DND-41 (cell line): ENCODE data around the gene DDB1.
A peak's percentile ranks its signal among the peaks of the same experiment; 100 is the strongest.

Experiments
- ATAC-seq: fragments of 200-7000 bp; cut with Tn5 transposase; 3 replicates; pipeline ENCODE4 v1.9.1; 2021; ENCODE audit warnings: low read depth; ENCODE audit not compliant: insufficient read depth
- DNase-seq: peaks from one replicate; pipeline ENCODE4 v3.0.0-alpha.2; 2020
- H2AFZ ChIP-seq: 2 replicates; pipeline ENCODE4 v1.6.0; 2012; ENCODE audit warnings: low read depth, low read length
- H3K27ac ChIP-seq: 2 replicates; pipeline ENCODE4 v1.5.1; 2012; ENCODE audit warnings: low read length, inconsistent platforms
- H3K27me3 ChIP-seq: fragments of 200-600 bp; sonication (generic); 2 replicates; pipeline ENCODE4 v1.6.0; 2012; ENCODE audit warnings: low read length, mild to moderate bottlenecking, inconsistent platforms; ENCODE audit not compliant: insufficient read depth, poor library complexity
- H3K36me3 ChIP-seq: 2 replicates; pipeline ENCODE4 v1.5.1; 2012; ENCODE audit warnings: low read length, inconsistent platforms; ENCODE audit not compliant: insufficient read depth
- H3K4me1 ChIP-seq: 2 replicates; pipeline ENCODE4 v1.5.1; 2012; ENCODE audit warnings: mild to moderate bottlenecking, low read length; ENCODE audit not compliant: insufficient read depth
- H3K4me2 ChIP-seq: 2 replicates; pipeline ENCODE4 v1.6.0; 2012; ENCODE audit warnings: mild to moderate bottlenecking, moderate library complexity, low read length, inconsistent platforms; ENCODE audit not compliant: insufficient read depth
- H3K4me3 ChIP-seq, 2 experiments: fragments of 200-600 bp in 1 of 2; shearing (Covaris generic) in 1 of 2; 2 replicates each; pipeline ENCODE4 v1.5.1; 2012 to 2016; ENCODE audit warnings: inconsistent platforms in 2 of 2, low read length in 2 of 2, mild to moderate bottlenecking in 2 of 2, low read depth in 1 of 2, moderate library complexity in 1 of 2
- H3K79me2 ChIP-seq: 2 replicates; pipeline ENCODE4 v1.6.0; 2012; ENCODE audit warnings: low read length, inconsistent platforms; ENCODE audit not compliant: insufficient read depth
- H3K9ac ChIP-seq: 2 replicates; pipeline ENCODE4 v1.6.0; 2012; ENCODE audit warnings: low read depth, mild to moderate bottlenecking, inconsistent platforms, low read length, moderate library complexity
- H3K9me3 ChIP-seq: 2 replicates; pipeline ENCODE4 v1.5.1; 2012; ENCODE audit warnings: low read length, moderate library complexity, mild to moderate bottlenecking, inconsistent platforms; ENCODE audit not compliant: insufficient read depth, severe bottlenecking
- H4K20me1 ChIP-seq: 2 replicates; pipeline ENCODE4 v1.6.0; 2012; ENCODE audit warnings: low read length; ENCODE audit not compliant: insufficient read depth
- EZH2 ChIP-seq: IDR thresholded peaks from 3 replicates; pipeline ENCODE4 v1.6.1; 2012; ENCODE audit warnings: borderline replicate concordance, low read depth, mild to moderate bottlenecking, moderate library complexity, low read length, inconsistent platforms; ENCODE audit not compliant: severe bottlenecking
- TF ChIP-seq, protein P1 (sequence below): IDR thresholded peaks from 2 replicates; pipeline ENCODE4 v1.5.1; 2012; ENCODE audit warnings: borderline replicate concordance, low read length, moderate library complexity, mild to moderate bottlenecking; ENCODE audit not compliant: poor library complexity, severe bottlenecking; ENCODE audit errors: extremely low read depth

The DDB1 gene

DNA sequence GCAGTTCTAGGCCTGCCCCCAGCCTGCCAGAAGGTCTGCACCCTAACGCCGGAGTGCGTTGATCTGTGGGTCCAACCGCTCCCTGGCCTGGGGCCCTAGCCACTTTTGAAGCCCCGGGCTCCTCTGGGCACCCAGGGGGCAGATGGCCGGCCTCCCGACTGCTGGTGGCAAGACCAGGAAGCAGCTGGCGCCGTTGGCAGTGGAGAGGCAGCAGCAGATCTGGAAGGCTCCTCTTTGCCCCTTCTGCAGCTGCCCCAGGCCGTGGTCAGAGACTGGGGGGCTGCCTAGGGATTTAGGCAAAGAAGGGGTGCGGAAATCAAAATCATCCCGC lies 37.3 kb downstream of the DDB1 start:
- Histone ChIP-seq H3K27ac (no peak overlapping the region), H3K36me3 (peaks cover 26% of the 10 kb centered on the region), H3K79me2 (no peaks in the 10 kb centered on the region), H3K27me3 (peaks cover 24% of the 10 kb centered on the region), H2AFZ (no peak overlapping the region), H3K9me3 (no peaks in the 10 kb centered on the region), H3K4me1 (peaks cover 25% of the 10 kb centered on the region), H3K4me3 (peak overlapping the region in 1 of 2 experiments; percentile 57; a peak in 1 of 4 replicates), H3K4me2 (peak overlapping the region; percentile 79), H4K20me1 (peaks cover 18% of the 10 kb centered on the region), H3K9ac (peak overlapping the region; percentile 55; the same call in 1 of the 2 replicates)
- no peak for ATAC-seq
- no peak for TF ChIP-seq EZH2
- TF ChIP-seq, protein P1, sequence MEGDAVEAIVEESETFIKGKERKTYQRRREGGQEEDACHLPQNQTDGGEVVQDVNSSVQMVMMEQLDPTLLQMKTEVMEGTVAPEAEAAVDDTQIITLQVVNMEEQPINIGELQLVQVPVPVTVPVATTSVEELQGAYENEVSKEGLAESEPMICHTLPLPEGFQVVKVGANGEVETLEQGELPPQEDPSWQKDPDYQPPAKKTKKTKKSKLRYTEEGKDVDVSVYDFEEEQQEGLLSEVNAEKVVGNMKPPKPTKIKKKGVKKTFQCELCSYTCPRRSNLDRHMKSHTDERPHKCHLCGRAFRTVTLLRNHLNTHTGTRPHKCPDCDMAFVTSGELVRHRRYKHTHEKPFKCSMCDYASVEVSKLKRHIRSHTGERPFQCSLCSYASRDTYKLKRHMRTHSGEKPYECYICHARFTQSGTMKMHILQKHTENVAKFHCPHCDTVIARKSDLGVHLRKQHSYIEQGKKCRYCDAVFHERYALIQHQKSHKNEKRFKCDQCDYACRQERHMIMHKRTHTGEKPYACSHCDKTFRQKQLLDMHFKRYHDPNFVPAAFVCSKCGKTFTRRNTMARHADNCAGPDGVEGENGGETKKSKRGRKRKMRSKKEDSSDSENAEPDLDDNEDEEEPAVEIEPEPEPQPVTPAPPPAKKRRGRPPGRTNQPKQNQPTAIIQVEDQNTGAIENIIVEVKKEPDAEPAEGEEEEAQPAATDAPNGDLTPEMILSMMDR = no peak
- no peak for DNase-seq

DNA sequence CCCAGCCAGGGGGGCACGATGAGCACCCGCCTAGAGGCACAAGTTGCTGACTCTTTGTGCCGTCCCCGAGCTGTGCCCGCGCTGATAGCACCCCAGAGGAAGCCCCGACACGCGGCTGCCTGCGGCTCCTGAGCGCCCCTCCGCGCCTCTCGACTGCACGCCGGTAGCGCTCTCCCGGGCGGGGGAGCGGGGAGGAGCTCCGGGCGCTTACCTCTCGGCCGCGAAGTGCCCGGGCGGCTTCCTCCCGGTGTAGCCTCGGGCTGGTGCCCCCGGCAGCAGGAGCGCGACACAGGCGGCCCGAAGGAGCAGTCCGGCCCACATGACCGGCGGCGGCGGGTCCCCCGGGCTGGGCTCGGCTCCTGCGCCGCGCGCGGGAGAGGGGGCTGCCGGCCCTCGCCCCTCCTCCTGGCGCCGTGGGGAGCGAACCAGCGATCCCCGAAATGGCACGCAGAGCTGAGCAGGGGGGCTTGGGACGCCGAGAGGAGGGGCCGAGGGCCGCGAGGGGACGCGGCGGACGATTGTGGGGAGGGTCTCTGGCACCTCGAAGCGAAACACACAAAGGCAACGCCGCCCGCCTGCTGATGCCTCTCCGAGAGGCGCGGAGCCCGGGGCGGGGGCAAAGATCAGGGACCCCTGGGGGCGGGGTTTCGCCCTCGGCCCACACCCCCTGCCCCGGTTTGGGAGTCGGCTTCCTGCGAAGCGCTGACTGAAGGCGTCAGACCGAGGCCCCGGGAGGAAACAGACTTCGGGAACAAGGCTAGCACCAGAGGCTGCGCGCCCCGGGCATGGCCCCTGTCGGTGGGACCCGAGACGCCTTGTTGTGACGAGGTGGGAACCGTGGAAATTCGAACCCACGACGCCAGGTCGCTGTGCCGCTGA lies 37.9 kb downstream of the DDB1 start, which contains the start of gene VWCE:
TSS of gene VWCE (minus strand) at position 600 of the 879 bp plus-strand sequence. CDS start at position 321, 279 bp downstream.
- H3K27ac ChIP-seq = no peak within 1 kb of the TSS
- H3K4me1 ChIP-seq = peaks cover 25% of the 10 kb centered on the region
- H3K9ac ChIP-seq = peak within 1 kb of the TSS; percentile 55
- H3K4me3 ChIP-seq = peak within 1 kb of the TSS; percentile 10 to 57; a peak in 3 of 4 replicates
- peaks cover 20% of the 10 kb centered on the region for H3K36me3 ChIP-seq
- peak; percentile 86 for ATAC-seq
- peak; percentile 8 for TF ChIP-seq EZH2
- TF ChIP-seq, protein P1 = peak; percentile 50
- peaks cover 17% of the 10 kb centered on the region for H4K20me1 ChIP-seq
- H3K4me2 ChIP-seq = peak within 1 kb of the TSS; percentile 79
- DNase-seq = peak; percentile 61
- peaks cover 24% of the 10 kb centered on the region for H3K27me3 ChIP-seq
- peak within 1 kb of the TSS; percentile 53 for H2AFZ ChIP-seq
- H3K79me2 ChIP-seq = no peaks in the 10 kb centered on the region
- no peaks in the 10 kb centered on the region for H3K9me3 ChIP-seq

DNA sequence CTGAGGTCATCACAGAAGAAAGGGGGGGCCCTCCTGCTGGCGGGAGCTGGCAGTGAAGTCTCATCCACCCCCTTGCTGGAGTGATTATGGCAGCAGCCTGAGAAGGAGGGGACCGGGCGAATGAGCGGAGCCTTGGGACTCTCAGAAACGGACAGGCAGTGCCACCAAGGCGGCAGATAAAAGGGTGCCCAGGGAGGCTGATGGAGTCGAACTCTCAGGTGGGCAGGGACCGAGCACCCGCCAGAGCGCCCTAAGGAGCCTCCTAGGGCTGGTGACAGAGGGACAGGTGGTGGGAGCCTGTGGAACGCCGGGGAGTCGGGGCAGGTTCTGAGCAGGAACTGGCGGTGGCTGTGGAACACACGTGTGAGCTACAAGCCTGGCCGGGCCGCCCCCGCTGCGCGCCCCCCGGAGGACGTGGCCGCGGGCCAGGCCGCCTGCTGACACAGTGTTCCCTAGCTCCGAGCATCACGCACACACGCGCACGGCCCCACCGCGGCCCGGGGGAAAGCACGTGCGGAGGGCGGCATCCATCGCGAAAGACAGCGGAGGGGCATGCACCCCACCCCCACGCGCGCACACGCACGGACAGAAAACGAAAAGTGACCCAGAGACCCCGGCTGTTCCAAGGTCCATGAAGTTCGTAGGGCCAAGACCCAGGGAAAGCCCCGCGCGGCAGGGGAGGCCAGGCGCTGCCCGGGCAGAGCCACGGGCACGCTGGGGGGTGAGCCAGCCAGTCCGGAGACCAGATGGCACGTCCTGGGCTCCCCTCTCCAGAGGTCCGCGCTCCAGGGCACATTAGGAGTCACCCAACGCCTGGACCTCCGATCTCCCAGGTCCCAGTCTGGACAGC lies 38.8 kb downstream of the DDB1 start:
- Histone ChIP-seq H3K36me3 (peaks cover 12% of the 10 kb centered on the region), H3K79me2 (no peaks in the 10 kb centered on the region), H3K27ac (no peak overlapping the region), H2AFZ (peak overlapping the region; percentile 53), H4K20me1 (peaks cover 17% of the 10 kb centered on the region), H3K4me3 (peak overlapping the region; percentile 10 to 57; a peak in 3 of 4 replicates), H3K9ac (peak overlapping the region; percentile 55), H3K4me2 (peak overlapping the region; percentile 79), H3K9me3 (no peaks in the 10 kb centered on the region), H3K27me3 (peaks cover 24% of the 10 kb centered on the region), H3K4me1 (peaks cover 25% of the 10 kb centered on the region)
- ATAC-seq (peak; percentile 50), DNase-seq (peak; percentile 37)
- TF ChIP-seq EZH2 = peak; percentile 76
- TF ChIP-seq, protein P1 = no peak
